PC-9 (cell line): ENCODE results near the gene PDE4B.

Experiments used
- EZH2 ChIP-seq: fragments of 200-600 bp; sonication (generic); IDR thresholded peaks from 2 replicates; pipeline ENCODE4 v1.8.0; 2017; ENCODE audit warnings: antibody characterized with exemption, low read depth
- TF ChIP-seq, protein P1 (sequence below): fragments of 200-600 bp; sonication (generic); conservative IDR thresholded peaks from 2 replicates; pipeline ENCODE4 v1.6.1; 2017; ENCODE audit warnings: mixed run types, antibody characterized with exemption, mild to moderate bottlenecking, moderate library complexity

DNA sequence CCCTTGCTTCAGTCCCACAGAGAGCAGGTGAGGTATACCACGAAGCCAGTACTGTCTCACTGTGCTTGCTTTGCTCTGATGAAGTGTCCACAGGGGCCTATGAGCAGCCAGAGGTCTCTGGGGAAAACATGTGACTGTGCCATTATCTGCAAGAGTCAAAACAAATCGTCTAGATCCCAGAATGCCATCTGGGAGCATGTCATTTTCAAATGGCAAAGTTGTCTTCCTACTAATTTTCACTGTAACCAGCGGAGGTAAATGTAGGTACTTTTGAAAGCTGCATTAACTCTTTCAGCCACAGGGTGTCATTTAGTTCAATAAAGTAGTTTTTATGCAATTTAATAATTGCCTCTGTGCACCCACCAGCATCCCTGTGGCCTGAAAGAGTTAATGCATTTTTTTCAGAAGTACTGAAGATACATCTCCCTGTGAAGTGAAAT, 567.6 kb downstream of the PDE4B start:
- TF ChIP-seq, protein P1, sequence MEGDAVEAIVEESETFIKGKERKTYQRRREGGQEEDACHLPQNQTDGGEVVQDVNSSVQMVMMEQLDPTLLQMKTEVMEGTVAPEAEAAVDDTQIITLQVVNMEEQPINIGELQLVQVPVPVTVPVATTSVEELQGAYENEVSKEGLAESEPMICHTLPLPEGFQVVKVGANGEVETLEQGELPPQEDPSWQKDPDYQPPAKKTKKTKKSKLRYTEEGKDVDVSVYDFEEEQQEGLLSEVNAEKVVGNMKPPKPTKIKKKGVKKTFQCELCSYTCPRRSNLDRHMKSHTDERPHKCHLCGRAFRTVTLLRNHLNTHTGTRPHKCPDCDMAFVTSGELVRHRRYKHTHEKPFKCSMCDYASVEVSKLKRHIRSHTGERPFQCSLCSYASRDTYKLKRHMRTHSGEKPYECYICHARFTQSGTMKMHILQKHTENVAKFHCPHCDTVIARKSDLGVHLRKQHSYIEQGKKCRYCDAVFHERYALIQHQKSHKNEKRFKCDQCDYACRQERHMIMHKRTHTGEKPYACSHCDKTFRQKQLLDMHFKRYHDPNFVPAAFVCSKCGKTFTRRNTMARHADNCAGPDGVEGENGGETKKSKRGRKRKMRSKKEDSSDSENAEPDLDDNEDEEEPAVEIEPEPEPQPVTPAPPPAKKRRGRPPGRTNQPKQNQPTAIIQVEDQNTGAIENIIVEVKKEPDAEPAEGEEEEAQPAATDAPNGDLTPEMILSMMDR, result no peak
- no peak for TF ChIP-seq EZH2
